Osteoblast (primary cell): ENCODE measurements around the gene USF1. TPM values are rescaled to one million over a fixed set of nuclear protein-coding genes. Genes with fewer than 3 reads are reported as not detected.

Experiments used
- DNase-seq: peaks from one replicate; pipeline ENCODE4 v3.0.0; 2011; ENCODE audit warnings: low spot score, mixed read lengths; ENCODE audit not compliant: insufficient read length; ENCODE audit errors: missing footprints
- H2AFZ ChIP-seq: 2 replicates; pipeline ENCODE4 v1.6.0; 2011; ENCODE audit warnings: mild to moderate bottlenecking, low read length
- H3K27ac ChIP-seq: 2 replicates; pipeline ENCODE4 v1.5.1; 2011; ENCODE audit warnings: mild to moderate bottlenecking, low read depth, low read length, moderate library complexity
- H3K27me3 ChIP-seq: 2 replicates; pipeline ENCODE4 v1.6.0; 2012; ENCODE audit warnings: mild to moderate bottlenecking, control low read depth, inconsistent platforms, low read length, moderate library complexity; ENCODE audit not compliant: insufficient read depth
- H3K36me3 ChIP-seq: 2 replicates; pipeline ENCODE4 v1.5.1; 2011; ENCODE audit warnings: mild to moderate bottlenecking, low read length, control low read depth, moderate library complexity; ENCODE audit not compliant: insufficient read depth
- H3K4me1 ChIP-seq: 2 replicates; pipeline ENCODE4 v1.5.1; 2011; ENCODE audit warnings: mild to moderate bottlenecking, low read length, control low read depth, moderate library complexity; ENCODE audit not compliant: insufficient read depth
- H3K4me2 ChIP-seq: 2 replicates; pipeline ENCODE4 v1.6.0; 2011; ENCODE audit warnings: mild to moderate bottlenecking, low read length; ENCODE audit not compliant: insufficient read depth
- H3K4me3 ChIP-seq: fragments of 200-600 bp; sonication (generic); 3 replicates; pipeline ENCODE4 v1.5.1; 2012; ENCODE audit warnings: mild to moderate bottlenecking, low read length, inconsistent platforms; ENCODE audit not compliant: insufficient read depth
- H3K79me2 ChIP-seq: 2 replicates; pipeline ENCODE4 v1.6.0; 2012; ENCODE audit warnings: mild to moderate bottlenecking, low read length, control low read depth, inconsistent platforms; ENCODE audit not compliant: insufficient read depth
- H3K9me3 ChIP-seq: 2 replicates; pipeline ENCODE4 v1.5.1; 2011; ENCODE audit warnings: low read depth, low read length, control low read depth
- H4K20me1 ChIP-seq: 2 replicates; pipeline ENCODE4 v1.6.0; 2012; ENCODE audit warnings: mild to moderate bottlenecking, low read length, control low read depth; ENCODE audit not compliant: insufficient read depth
- CTCF ChIP-seq: IDR thresholded peaks from 2 replicates; pipeline ENCODE4 v1.5.1; 2011; ENCODE audit warnings: mild to moderate bottlenecking, low read depth, low read length, moderate library complexity; ENCODE audit errors: extremely low read depth
- total RNA-seq: library from RNA; depleted of rRNA; stranded (reverse); fragments of >200 nt; gene quantifications from 2 replicates; pipeline ENCODE4 v1.2.3, GENCODE V29; 2012

USF1 gene
- total RNA-seq, 1 donor: 47.4 TPM

GRCh38 chr1:161089251-161089924 is 43.6 kb upstream of the USF1 start, which contains the start of gene NECTIN4:
TSS of gene NECTIN4 (minus strand) at chr1:161089558. CDS start at chr1:161089296, 262 bp downstream.
- peak within 1 kb of the TSS; percentile 74 for H2AFZ ChIP-seq
- no peaks in the 10 kb centered on the region for H3K36me3 ChIP-seq
- H3K27ac ChIP-seq: peak within 1 kb of the TSS; percentile 24
- H3K9me3 ChIP-seq: no peaks in the 10 kb centered on the region
- no peak within 1 kb of the TSS for H3K4me2 ChIP-seq
- H4K20me1 ChIP-seq: no peaks in the 10 kb centered on the region
- H3K4me3 ChIP-seq: no peak within 1 kb of the TSS
- H3K79me2 ChIP-seq: no peaks in the 10 kb centered on the region
- peak; percentile 39 for DNase-seq
- TF ChIP-seq CTCF: no peak
- peaks cover 30% of the 10 kb centered on the region for H3K4me1 ChIP-seq
- no peaks in the 10 kb centered on the region for H3K27me3 ChIP-seq

DNA sequence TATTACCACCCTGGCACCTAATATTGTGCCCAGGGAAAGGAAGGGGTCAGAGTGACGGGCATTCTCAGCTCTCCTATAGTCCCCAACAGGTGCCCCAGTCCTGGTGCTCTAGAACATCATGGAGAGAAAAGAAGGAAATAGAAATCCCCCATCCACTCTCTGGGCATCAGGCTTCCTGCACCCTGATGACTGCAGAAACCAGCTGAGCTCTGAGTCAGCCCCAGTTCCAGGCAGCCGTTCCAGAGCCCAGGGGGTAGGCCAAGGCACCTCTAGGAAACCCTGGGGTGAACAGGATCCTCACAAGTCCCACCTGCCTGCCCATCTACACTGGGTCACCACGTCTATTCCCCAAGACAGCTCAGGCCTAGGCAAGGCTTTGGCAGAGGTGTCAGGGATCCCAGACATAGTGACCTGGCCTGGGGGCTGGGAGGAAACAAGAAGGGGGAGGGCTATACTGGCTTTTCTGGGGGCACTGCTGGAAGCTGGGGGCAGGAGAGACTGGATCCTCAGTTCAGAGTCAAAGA is 42.9 kb upstream of the USF1 start:
- H3K27me3 ChIP-seq: no peaks in the 10 kb centered on the region
- H3K4me1 ChIP-seq: peaks cover 37% of the 10 kb centered on the region
- H2AFZ ChIP-seq: peak overlapping the region; percentile 74
- peak; percentile 97 for DNase-seq
- H3K4me2 ChIP-seq: no peak overlapping the region
- no peaks in the 10 kb centered on the region for H3K79me2 ChIP-seq
- TF ChIP-seq CTCF: no peak
- H4K20me1 ChIP-seq: no peaks in the 10 kb centered on the region
- H3K36me3 ChIP-seq: no peaks in the 10 kb centered on the region
- H3K27ac ChIP-seq: peak overlapping the region; percentile 24
- no peaks in the 10 kb centered on the region for H3K9me3 ChIP-seq
- no peak overlapping the region for H3K4me3 ChIP-seq

DNA sequence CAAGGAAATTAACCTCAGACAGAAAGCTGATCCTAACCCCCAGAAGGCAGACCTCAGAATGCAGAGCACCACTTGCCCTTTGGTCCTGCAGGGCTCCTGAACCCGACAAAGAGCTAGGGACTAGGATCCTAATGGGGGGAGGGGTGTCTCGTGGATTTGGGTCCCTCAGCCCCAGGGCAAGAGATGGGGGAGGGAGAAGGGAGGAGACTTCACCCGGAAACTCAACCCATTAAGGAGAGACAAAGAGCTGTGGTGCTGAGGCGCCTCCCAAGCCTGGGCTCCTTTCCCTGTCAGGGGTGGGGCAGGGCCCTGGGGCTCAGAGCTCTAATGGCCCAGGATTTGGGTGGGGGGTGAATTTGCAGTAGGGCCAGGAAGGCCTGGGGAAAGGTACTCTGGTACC is 40.7 kb upstream of the USF1 start:
- Histone ChIP-seq H3K9me3 (no peaks in the 10 kb centered on the region), H3K27me3 (no peaks in the 10 kb centered on the region), H3K36me3 (no peaks in the 10 kb centered on the region), H3K4me1 (peaks cover 38% of the 10 kb centered on the region), H4K20me1 (no peaks in the 10 kb centered on the region), H3K4me2 (no peak overlapping the region), H3K4me3 (no peak overlapping the region), H2AFZ (no peak overlapping the region), H3K27ac (no peak overlapping the region), H3K79me2 (no peaks in the 10 kb centered on the region)
- DNase-seq: no peak
- no peak for TF ChIP-seq CTCF

- H3K27me3 ChIP-seq: no peaks in the 10 kb centered on the region
- peak; percentile 83 for DNase-seq
- no peaks in the 10 kb centered on the region for H3K9me3 ChIP-seq
- no peak for TF ChIP-seq CTCF
- peak overlapping the region; percentile 42 for H3K27ac ChIP-seq
- no peak overlapping the region for H3K4me2 ChIP-seq
- H3K36me3 ChIP-seq: no peaks in the 10 kb centered on the region
- H2AFZ ChIP-seq: peak overlapping the region; percentile 32
- no peak overlapping the region for H3K4me3 ChIP-seq
- H4K20me1 ChIP-seq: no peaks in the 10 kb centered on the region
- no peaks in the 10 kb centered on the region for H3K79me2 ChIP-seq
- H3K4me1 ChIP-seq: peaks cover 47% of the 10 kb centered on the region
Measured at GRCh38 chr1:161085165-161085564, 39.4 kb upstream of the USF1 start.
